Smooth muscle cell (in vitro differentiated cells): ENCODE results near the gene GNB1L. TPM values are rescaled to one million over a fixed set of nuclear protein-coding genes. Genes with fewer than 3 reads are reported as not detected.
"Not testable (repeated sequence)": the region's sequence is repeated elsewhere in the genome, so short reads cannot be mapped to it uniquely, and the experiment has no call there.

Experiments used
- DNase-seq: peaks from one replicate; lab custom pipeline; 2025; ENCODE audit not compliant: unreplicated experiment; lab: John Stamatoyannopoulos, UW
- H2AFZ ChIP-seq: fragments of 200-600 bp; sonication (generic); 2 replicates; pipeline ENCODE4 v1.6.0; 2016; ENCODE audit warnings: antibody characterized with exemption, low read depth, mild to moderate bottlenecking
- H3F3A ChIP-seq: fragments of 200-600 bp; sonication (generic); 2 replicates; pipeline ENCODE4 v1.6.0; 2017; ENCODE audit warnings: antibody characterized with exemption, low read depth
- H3K27ac ChIP-seq: fragments of 200-600 bp; sonication (generic); 2 replicates; pipeline ENCODE4 v1.5.1; 2016; ENCODE audit warnings: low read depth, mild to moderate bottlenecking
- H3K27me3 ChIP-seq: fragments of 200-600 bp; sonication (generic); 2 replicates; pipeline ENCODE4 v1.6.1; 2016; ENCODE audit warnings: low read depth, mild to moderate bottlenecking
- H3K36me3 ChIP-seq: fragments of 200-600 bp; sonication (generic); 2 replicates; pipeline ENCODE4 v1.5.1; 2016; ENCODE audit warnings: low read depth
- H3K4me1 ChIP-seq: fragments of 200-600 bp; sonication (generic); 2 replicates; pipeline ENCODE4 v1.5.1; 2016; ENCODE audit warnings: low read depth
- H3K4me2 ChIP-seq: fragments of 200-600 bp; sonication (generic); 2 replicates; pipeline ENCODE4 v1.6.0; 2016; ENCODE audit warnings: mild to moderate bottlenecking
- H3K4me3 ChIP-seq: fragments of 200-600 bp; sonication (generic); 2 replicates; pipeline ENCODE4 v1.5.1; 2016; ENCODE audit warnings: mild to moderate bottlenecking
- H3K79me2 ChIP-seq: fragments of 200-600 bp; sonication (generic); 2 replicates; pipeline ENCODE4 v1.6.0; 2016; ENCODE audit warnings: low read depth, mild to moderate bottlenecking
- H3K9ac ChIP-seq: fragments of 200-600 bp; sonication (generic); 2 replicates; pipeline ENCODE4 v1.6.0; 2016; ENCODE audit warnings: low read depth
- H3K9me3 ChIP-seq: fragments of 200-600 bp; sonication (generic); replicated peaks from 2 replicates; pipeline ENCODE4 v1.5.1; 2016; ENCODE audit warnings: low read depth
- H4K20me1 ChIP-seq: fragments of 200-600 bp; sonication (generic); 2 replicates; pipeline ENCODE4 v1.6.0; 2016; ENCODE audit warnings: low read depth
- CTCF ChIP-seq: fragments of 200-600 bp; sonication (generic); IDR thresholded peaks from 2 replicates; pipeline ENCODE4 v1.5.1; 2017; ENCODE audit warnings: borderline replicate concordance, mild to moderate bottlenecking, antibody characterized with exemption; ENCODE audit not compliant: insufficient read depth, poor library complexity, severe bottlenecking
- whole genome bisulfite sequencing: methylation state at CpG from one replicate; pipeline ENCODE4 v1.1.7; 2016; ENCODE audit warnings: low lambda C conversion rate; 5-methylcytosine and 5-hydroxymethylcytosine counted together
- polyA plus RNA-seq: library from polyadenylated mRNA; unstranded; fragments of >200 nt; fragmentation: Nextera tagmentation; extraction: Ambion mirVana; gene quantifications from 2 replicates; pipeline ENCODE4 v1.2.1, GENCODE V29; 2016
- total RNA-seq: library from RNA; depleted of rRNA; stranded (reverse); fragments of >200 nt; gene quantifications from 2 replicates; pipeline ENCODE4 v1.2.3, GENCODE V29; 2014

Gene GNB1L
- total and polyA plus RNA-seq, 2 experiments from 2014 or later, result 4.1 to 7.4 TPM

GRCh38 chr22:19782533-19782932 is 72.1 kb downstream of the GNB1L start:
- no peak overlapping the region for H2AFZ ChIP-seq
- H3K9ac ChIP-seq, result no peak overlapping the region
- WGBS, result 87% methylated on average over 1 of the region's 1 CpG
- no peaks in the 10 kb centered on the region for H4K20me1 ChIP-seq
- H3K36me3 ChIP-seq, result no peaks in the 10 kb centered on the region
- no peak overlapping the region for H3K4me2 ChIP-seq
- no peak for DNase-seq
- TF ChIP-seq CTCF, result no peak
- H3K79me2 ChIP-seq, result no peaks in the 10 kb centered on the region
- H3K4me1 ChIP-seq, result no peaks in the 10 kb centered on the region
- no peaks in the 10 kb centered on the region for H3K9me3 ChIP-seq
- H3K27ac ChIP-seq, result no peak overlapping the region
- H3K4me3 ChIP-seq, result no peak overlapping the region
- H3F3A ChIP-seq, result no peaks in the 10 kb centered on the region
- no peaks in the 10 kb centered on the region for H3K27me3 ChIP-seq

GRCh38 chr22:19779685-19780268 is 74.9 kb downstream of the GNB1L start:
- Histone ChIP-seq H3F3A (no peaks in the 10 kb centered on the region), H3K27ac (no peak overlapping the region), H3K4me3 (no peak overlapping the region), H2AFZ (no peak overlapping the region), H4K20me1 (no peaks in the 10 kb centered on the region), H3K9ac (no peak overlapping the region), H3K4me1 (no peaks in the 10 kb centered on the region), H3K4me2 (no peak overlapping the region), H3K27me3 (peaks cover 8% of the 10 kb centered on the region), H3K9me3 (no peaks in the 10 kb centered on the region), H3K36me3 (no peaks in the 10 kb centered on the region), H3K79me2 (no peaks in the 10 kb centered on the region)
- TF ChIP-seq CTCF, result no peak
- DNase-seq, result no peak
- WGBS, result 74% methylated on average over 13 of the region's 13 CpGs

- H3K9ac ChIP-seq, result no peak overlapping the region
- H3K9me3 ChIP-seq, result no peaks in the 10 kb centered on the region
- H3K27ac ChIP-seq, result no peak overlapping the region
- no peaks in the 10 kb centered on the region for H4K20me1 ChIP-seq
- H3K4me2 ChIP-seq, result no peak overlapping the region
- no peak for TF ChIP-seq CTCF
- H3K4me3 ChIP-seq, result no peak overlapping the region
- no peaks in the 10 kb centered on the region for H3K79me2 ChIP-seq
- DNase-seq, result no peak
- peaks cover 16% of the 10 kb centered on the region for H3K27me3 ChIP-seq
- WGBS, result 82% methylated on average over 10 of the region's 10 CpGs
- H3F3A ChIP-seq, result no peaks in the 10 kb centered on the region
- H3K36me3 ChIP-seq, result no peaks in the 10 kb centered on the region
- H2AFZ ChIP-seq, result no peak overlapping the region
- H3K4me1 ChIP-seq, result no peaks in the 10 kb centered on the region
These were observed 75.7 kb downstream of the GNB1L start for GRCh38 chr22:19779011-19779421.

GRCh38 chr22:19777192-19777591 is 77.5 kb downstream of the GNB1L start:
- H3K9ac ChIP-seq, DNase-seq, H3K9me3 ChIP-seq, H3K4me2 ChIP-seq, H3K36me3 ChIP-seq, H3K4me1 ChIP-seq, H3K4me3 ChIP-seq, H3K27ac ChIP-seq, H3K79me2 ChIP-seq, H3F3A ChIP-seq, H4K20me1 ChIP-seq, H2AFZ ChIP-seq: not testable (repeated sequence)
- 90% methylated on average over 5 of the region's 6 CpGs for WGBS
- peaks cover 27% of the 10 kb centered on the region for H3K27me3 ChIP-seq
